GM10847 (cell line): ENCODE measurements around the gene PPP1R1A.

Experiments
- POLR2A ChIP-seq: IDR thresholded peaks from 2 replicates; pipeline ENCODE4 v1.6.1; 2011; ENCODE audit not compliant: insufficient read length; ENCODE audit errors: extremely low read depth

Gene PPP1R1A

DNA sequence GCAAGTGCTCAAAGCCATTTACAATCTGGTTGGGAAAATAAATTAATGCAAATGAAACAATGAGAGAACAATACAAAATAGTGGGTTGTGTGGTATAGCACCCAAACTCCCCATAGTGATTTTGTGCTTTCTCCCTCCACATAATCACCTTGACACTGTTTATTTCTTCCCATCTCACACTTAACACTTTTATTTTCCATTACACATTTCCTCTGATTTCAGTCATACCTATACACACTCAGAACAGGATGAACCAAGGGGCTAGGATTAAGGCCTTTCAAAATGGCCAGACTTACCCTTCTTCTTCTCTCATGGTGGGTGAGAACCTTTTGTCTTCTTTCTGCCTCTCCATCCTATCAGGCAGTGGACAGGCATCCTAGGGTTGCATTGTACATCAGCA is 53.0 kb downstream of the PPP1R1A start:
- TF ChIP-seq POLR2A, result no peak

DNA sequence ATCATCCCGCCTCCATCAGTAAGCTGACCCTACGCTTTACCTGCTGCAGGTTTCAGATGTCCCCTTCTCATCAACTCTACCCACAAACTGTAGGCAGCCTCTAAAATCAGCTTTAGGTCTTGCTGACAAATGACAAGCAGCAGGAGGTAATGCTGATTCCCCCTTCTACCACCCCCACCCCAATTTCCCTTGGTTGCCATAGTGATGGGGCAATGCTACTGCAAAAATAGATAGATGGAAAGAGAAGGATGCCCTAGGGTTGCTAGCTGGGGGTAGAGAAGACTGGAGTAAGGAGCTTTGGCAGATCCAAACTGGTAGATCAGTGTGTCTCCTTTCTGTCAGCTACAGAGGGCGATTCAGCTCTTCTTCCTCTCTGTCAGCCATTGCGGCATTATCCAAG is 58.9 kb downstream of the PPP1R1A start:
- TF ChIP-seq POLR2A, result no peak
